OCI-M2 (cell line): ENCODE results near the gene TNIP1.

Experiments used
- DNase-seq: peaks from one replicate; lab custom pipeline; 2025; ENCODE audit not compliant: unreplicated experiment; lab: John Stamatoyannopoulos, UW

The TNIP1 gene

GRCh38 chr5:151080613-151081430 lies at the start of gene TNIP1:
Gene TNIP1, minus strand, starts transcription at chr5:151081034. Its CDS starts 15,939 bp downstream, at chr5:151065095.
- DNase-seq, result peak; percentile 29

GRCh38 chr5:151130235-151130921 lies 49.5 kb upstream of the TNIP1 start:
- no peak for DNase-seq

- DNase-seq, result no peak
Measured at GRCh38 chr5:151128817-151129216, 48.0 kb upstream of the TNIP1 start.

GRCh38 chr5:151127926-151128325 lies 47.1 kb upstream of the TNIP1 start:
- DNase-seq, result no peak

- peak; percentile 15 for DNase-seq
Measured at GRCh38 chr5:151126199-151126645, 45.4 kb upstream of the TNIP1 start.

GRCh38 chr5:151125421-151125820 lies 44.6 kb upstream of the TNIP1 start:
- DNase-seq, result no peak

GRCh38 chr5:151123897-151124751 lies 43.3 kb upstream of the TNIP1 start:
- DNase-seq, result no peak

GRCh38 chr5:151122828-151123227 lies 42.0 kb upstream of the TNIP1 start:
- no peak for DNase-seq

- DNase-seq, result no peak
Measured at GRCh38 chr5:151121665-151122064, 40.8 kb upstream of the TNIP1 start.

- no peak for DNase-seq
Measured at GRCh38 chr5:151121095-151121494, 40.3 kb upstream of the TNIP1 start.

GRCh38 chr5:151118913-151119575 lies 38.2 kb upstream of the TNIP1 start:
- DNase-seq, result no peak

GRCh38 chr5:151115272-151115905 lies 34.6 kb upstream of the TNIP1 start:
- DNase-seq, result no peak

GRCh38 chr5:151113651-151114050 lies 32.8 kb upstream of the TNIP1 start:
- no peak for DNase-seq

- DNase-seq, result no peak
Measured at GRCh38 chr5:151110992-151111391, 30.2 kb upstream of the TNIP1 start.

- DNase-seq, result no peak
Measured at GRCh38 chr5:151110122-151110681, 29.4 kb upstream of the TNIP1 start.

GRCh38 chr5:151108566-151108965 lies 27.7 kb upstream of the TNIP1 start:
- DNase-seq, result no peak

- DNase-seq, result no peak
Measured at GRCh38 chr5:151107738-151108520, 27.1 kb upstream of the TNIP1 start.

- no peak for DNase-seq
Measured at GRCh38 chr5:151107084-151107483, 26.2 kb upstream of the TNIP1 start.

GRCh38 chr5:151106509-151106908 lies 25.7 kb upstream of the TNIP1 start:
- DNase-seq, result no peak
